Measurements from ENCODE around the gene ZNF496.

GRCh38 chr1:247287460-247287859, 44.2 kb downstream of the ZNF496 start:
- TF ChIP-seq POLR2A (IDR thresholded peaks at IDR 0.05), result no peak
- TF ChIP-seq, protein P1, sequence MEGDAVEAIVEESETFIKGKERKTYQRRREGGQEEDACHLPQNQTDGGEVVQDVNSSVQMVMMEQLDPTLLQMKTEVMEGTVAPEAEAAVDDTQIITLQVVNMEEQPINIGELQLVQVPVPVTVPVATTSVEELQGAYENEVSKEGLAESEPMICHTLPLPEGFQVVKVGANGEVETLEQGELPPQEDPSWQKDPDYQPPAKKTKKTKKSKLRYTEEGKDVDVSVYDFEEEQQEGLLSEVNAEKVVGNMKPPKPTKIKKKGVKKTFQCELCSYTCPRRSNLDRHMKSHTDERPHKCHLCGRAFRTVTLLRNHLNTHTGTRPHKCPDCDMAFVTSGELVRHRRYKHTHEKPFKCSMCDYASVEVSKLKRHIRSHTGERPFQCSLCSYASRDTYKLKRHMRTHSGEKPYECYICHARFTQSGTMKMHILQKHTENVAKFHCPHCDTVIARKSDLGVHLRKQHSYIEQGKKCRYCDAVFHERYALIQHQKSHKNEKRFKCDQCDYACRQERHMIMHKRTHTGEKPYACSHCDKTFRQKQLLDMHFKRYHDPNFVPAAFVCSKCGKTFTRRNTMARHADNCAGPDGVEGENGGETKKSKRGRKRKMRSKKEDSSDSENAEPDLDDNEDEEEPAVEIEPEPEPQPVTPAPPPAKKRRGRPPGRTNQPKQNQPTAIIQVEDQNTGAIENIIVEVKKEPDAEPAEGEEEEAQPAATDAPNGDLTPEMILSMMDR (IDR thresholded peaks at IDR 0.05), result no peak
- no peak for TF ChIP-seq EP300 (IDR thresholded peaks at IDR 0.05)
